HG03045 (cell line): ENCODE results near the gene PTBP1.
"Not testable (repeated sequence)": the region's sequence is repeated elsewhere in the genome, so short reads cannot be mapped to it uniquely, and the experiment has no call there.

Source experiments
- ATAC-seq: cut with Tn5 transposase; IDR thresholded peaks from one replicate; pipeline ENCODE4 v1.9.1; 2021; ENCODE audit warnings: mild to moderate bottlenecking, moderate library complexity; ENCODE audit not compliant: unreplicated experiment

PTBP1 gene

GRCh38 chr19:850979-851335 lies 53.7 kb downstream of the PTBP1 start:
- ATAC-seq: no peak

- no peak for ATAC-seq
These were observed 55.1 kb downstream of the PTBP1 start, which contains the start of gene ELANE for GRCh38 chr19:852136-853013. TSS of gene ELANE (plus strand) at chr19:852303. CDS start at chr19:852329, 26 bp downstream.

- no peak for ATAC-seq
These were observed 55.8 kb downstream of the PTBP1 start for GRCh38 chr19:853014-853585.

GRCh38 chr19:853614-854220 lies 56.5 kb downstream of the PTBP1 start:
- ATAC-seq: not testable (repeated sequence)

GRCh38 chr19:854549-854948 lies 57.3 kb downstream of the PTBP1 start:
- no peak for ATAC-seq

GRCh38 chr19:855142-855541 lies 57.9 kb downstream of the PTBP1 start:
- ATAC-seq: no peak

- no peak for ATAC-seq
These were observed 58.4 kb downstream of the PTBP1 start for GRCh38 chr19:855566-856120.

GRCh38 chr19:858284-858683 lies 61.0 kb downstream of the PTBP1 start:
- no peak for ATAC-seq

- ATAC-seq: no peak
These were observed 61.9 kb downstream of the PTBP1 start, which contains the start of gene CFD for GRCh38 chr19:858868-859843. TSS of gene CFD (plus strand) at chr19:859664. CDS start at chr19:859690, 26 bp downstream.

- no peak for ATAC-seq
These were observed 64.0 kb downstream of the PTBP1 start for GRCh38 chr19:861141-861755.
